Activated naive CD4-positive, alpha-beta T cell treated with anti-CD3 and anti-CD28 coated beads for 36 hours (primary cell): Measurements from ENCODE around the gene ADAP1. TPM values are rescaled to one million over a fixed set of nuclear protein-coding genes. Genes with fewer than 3 reads are reported as not detected.
A peak's percentile ranks its signal among the peaks of the same experiment; 100 is the strongest.

Experiments used
- CTCF ChIA-PET: fragments of 350-600 bp; sonication (Branson Sonifier 250); formaldehyde crosslinking; loops from one replicate; lab custom pipeline; 2021; ENCODE audit warnings: antibody characterized with exemption; lab: Charles Lee
- DNase-seq: peaks from one replicate; pipeline ENCODE4 v3.0.0-alpha.2; 2020
- H3K27ac Mint-ChIP-seq: one replicate; pipeline ENCODE4 v1.8.0; 2021; ENCODE audit warnings: mild to moderate bottlenecking, mixed read lengths
- H3K27me3 Mint-ChIP-seq: one replicate; pipeline ENCODE4 v1.8.0; 2021; ENCODE audit warnings: low read depth, mixed read lengths
- H3K36me3 Mint-ChIP-seq: one replicate; pipeline ENCODE4 v1.8.0; 2021; ENCODE audit warnings: low read depth, mixed read lengths
- H3K4me1 Mint-ChIP-seq: one replicate; pipeline ENCODE4 v1.8.0; 2021; ENCODE audit warnings: low read depth, mixed read lengths
- H3K4me3 Mint-ChIP-seq: one replicate; pipeline ENCODE4 v1.8.0; 2021; ENCODE audit warnings: mild to moderate bottlenecking, moderate library complexity, mixed read lengths
- H3K9me3 Mint-ChIP-seq: one replicate; pipeline ENCODE4 v1.8.0; 2021; ENCODE audit warnings: mixed read lengths
- intact Hi-C: fragments of 100-400 bp; cut with micrococcal nuclease; formaldehyde crosslinking; loops from one replicate; pipeline ENCODE4 v1.15.1; 2023
- total RNA-seq, 2 experiments: library from RNA; stranded (reverse); gene quantifications; one replicate each; pipeline ENCODE4 v1.2.3, GENCODE V29; 2021

The ADAP1 gene
- total RNA-seq, 2 experiments from 2014 or later = 8.0 to 9.9 TPM

- intact Hi-C loops = no loop called here
- Mint-ChIP-seq H3K27ac (no peak overlapping the region), H3K4me1 (peaks cover 3% of the 10 kb centered on the region), H3K9me3 (no peaks in the 10 kb centered on the region), H3K27me3 (no peaks in the 10 kb centered on the region), H3K36me3 (peaks cover 2% of the 10 kb centered on the region), H3K4me3 (no peak overlapping the region)
- CTCF ChIA-PET = interaction anchor here (0.6 to 6.1 kb wide), 12 partner anchors 12 to 181 kb away, joined by 3 to 157 read pairs (median 14); partner anchors contain the start of genes COX19, GPER1 and GPR146
- DNase-seq = no peak
Measured at GRCh38 chr7:994592-995308, 40.3 kb upstream of the ADAP1 start.

GRCh38 chr7:992709-993607 is 38.5 kb upstream of the ADAP1 start:
- DNase-seq = peak; percentile 97
- Mint-ChIP-seq H3K9me3 (no peaks in the 10 kb centered on the region), H3K27ac (no peak overlapping the region), H3K36me3 (peaks cover 2% of the 10 kb centered on the region), H3K27me3 (no peaks in the 10 kb centered on the region), H3K4me3 (no peak overlapping the region), H3K4me1 (peaks cover 3% of the 10 kb centered on the region)
- CTCF ChIA-PET = interaction anchor here (0.6 to 6.1 kb wide), 39 partner anchors 8 to 234 kb away, joined by 3 to 157 read pairs (median 4); partner anchors contain the start of genes COX19, CYP2W1, GPER1 and GPR146
- intact Hi-C loops = loop anchor here (1.0 kb wide), 3 partner anchors 72 to 183 kb away; no protein-coding TSS in a partner anchor

- CTCF ChIA-PET = interaction anchor here (0.5 to 6.1 kb wide), 24 partner anchors 10 to 235 kb away, joined by 3 to 157 read pairs (median 8); partner anchors contain the start of genes COX19, CYP2W1, GPER1 and GPR146
- Mint-ChIP-seq H3K9me3 (no peaks in the 10 kb centered on the region), H3K36me3 (no peaks in the 10 kb centered on the region), H3K27ac (no peak overlapping the region), H3K4me1 (peaks cover 3% of the 10 kb centered on the region), H3K4me3 (no peak overlapping the region), H3K27me3 (no peaks in the 10 kb centered on the region)
- no peak for DNase-seq
- intact Hi-C loops = no loop called here
Measured at GRCh38 chr7:991729-992656, 37.5 kb upstream of the ADAP1 start.

DNA sequence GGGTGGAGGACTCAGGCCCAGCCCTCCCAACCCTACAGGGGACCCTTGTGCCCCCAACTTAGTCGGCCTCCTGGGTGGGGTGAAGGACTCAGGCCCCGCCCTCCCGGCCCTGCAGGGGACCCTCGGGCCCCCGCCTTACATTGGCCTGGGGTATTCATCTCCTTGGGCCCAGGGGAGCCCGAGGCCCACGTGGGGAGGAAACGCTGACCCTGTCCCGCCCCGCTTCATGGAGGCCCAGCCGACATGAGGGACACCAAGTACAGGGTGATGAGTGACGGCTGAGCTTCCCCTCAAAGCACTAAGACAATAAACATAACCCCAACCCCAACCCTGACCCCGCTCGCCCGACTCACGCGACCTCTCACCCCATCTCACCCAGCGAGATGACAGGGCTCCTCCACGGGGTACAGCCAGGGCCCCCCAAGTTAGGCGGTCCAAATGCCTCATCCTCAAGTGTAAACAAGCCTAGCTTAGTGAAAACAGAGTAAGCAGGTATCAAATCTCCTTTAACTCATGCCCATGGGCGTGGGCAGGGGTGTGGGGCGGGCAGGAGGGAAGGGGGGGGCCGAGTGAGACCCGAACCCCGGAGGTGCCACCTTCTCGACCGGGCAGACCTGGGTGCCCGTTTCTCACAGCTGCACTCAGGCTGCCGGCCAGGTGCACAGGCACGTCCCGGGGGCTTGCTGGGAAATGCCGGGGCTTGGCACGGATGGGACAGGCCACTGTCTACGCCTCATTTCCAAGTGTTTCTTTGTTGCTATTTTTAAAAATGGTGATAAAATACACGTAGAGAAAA is 36.7 kb upstream of the ADAP1 start:
- intact Hi-C loops = no loop called here
- DNase-seq = no peak
- CTCF ChIA-PET = interaction anchor here (1.0 to 4.3 kb wide), 2 partner anchors 74 to 96 kb away, joined by 4 to 34 read pairs; partner anchors contain the start of gene GPER1
- Mint-ChIP-seq H3K36me3 (no peaks in the 10 kb centered on the region), H3K4me1 (peaks cover 3% of the 10 kb centered on the region), H3K9me3 (no peaks in the 10 kb centered on the region), H3K27ac (no peak overlapping the region), H3K27me3 (peaks cover 5% of the 10 kb centered on the region), H3K4me3 (no peak overlapping the region)

GRCh38 chr7:990352-990932 is 36.0 kb upstream of the ADAP1 start:
- H3K4me3 Mint-ChIP-seq = no peak overlapping the region
- peaks cover 8% of the 10 kb centered on the region for H3K27me3 Mint-ChIP-seq
- intact Hi-C loops = no loop called here
- DNase-seq = no peak
- no peaks in the 10 kb centered on the region for H3K9me3 Mint-ChIP-seq
- H3K27ac Mint-ChIP-seq = no peak overlapping the region
- no peaks in the 10 kb centered on the region for H3K36me3 Mint-ChIP-seq
- H3K4me1 Mint-ChIP-seq = peaks cover 3% of the 10 kb centered on the region
- CTCF ChIA-PET = interaction anchor here (0.5 to 1.0 kb wide), 2 partner anchors 40 to 75 kb away, joined by 4 read pairs; no protein-coding TSS in a partner anchor

DNA sequence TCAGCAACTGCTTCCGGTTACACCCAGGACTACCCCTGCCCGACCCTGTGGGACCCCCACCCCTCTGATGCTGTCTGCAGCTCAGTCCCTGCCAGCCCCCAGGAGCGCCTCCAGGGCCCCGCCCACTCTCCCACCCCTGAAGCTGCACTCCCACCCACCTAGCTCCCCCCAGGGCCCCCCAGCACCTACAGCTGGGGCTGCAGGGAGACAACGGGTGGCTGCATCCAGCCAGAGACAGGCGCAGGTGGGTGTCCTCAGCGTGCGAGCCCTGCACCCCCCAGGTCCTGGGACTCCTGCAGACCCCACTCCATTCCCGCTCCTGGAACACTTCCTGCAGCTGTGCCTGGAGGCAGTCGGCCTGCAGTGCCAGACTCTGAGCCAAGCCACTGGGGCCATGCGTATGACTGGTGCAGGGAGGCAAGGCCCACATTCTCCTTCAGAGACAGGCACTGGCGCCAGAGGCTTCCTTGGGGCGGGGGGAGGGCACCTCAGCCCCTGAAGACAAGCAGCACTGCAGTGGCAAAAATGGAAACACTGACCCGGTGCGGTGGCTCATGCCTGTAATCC is 34.6 kb upstream of the ADAP1 start:
- no peak for DNase-seq
- H3K4me3 Mint-ChIP-seq = no peak overlapping the region
- CTCF ChIA-PET = interaction anchor here (0.8 kb wide), 1 partner anchor 76 kb away, joined by 3 read pairs; no protein-coding TSS in a partner anchor
- no peak overlapping the region for H3K27ac Mint-ChIP-seq
- peaks cover 9% of the 10 kb centered on the region for H3K27me3 Mint-ChIP-seq
- no peaks in the 10 kb centered on the region for H3K36me3 Mint-ChIP-seq
- H3K9me3 Mint-ChIP-seq = no peaks in the 10 kb centered on the region
- intact Hi-C loops = no loop called here
- peaks cover 3% of the 10 kb centered on the region for H3K4me1 Mint-ChIP-seq

DNA sequence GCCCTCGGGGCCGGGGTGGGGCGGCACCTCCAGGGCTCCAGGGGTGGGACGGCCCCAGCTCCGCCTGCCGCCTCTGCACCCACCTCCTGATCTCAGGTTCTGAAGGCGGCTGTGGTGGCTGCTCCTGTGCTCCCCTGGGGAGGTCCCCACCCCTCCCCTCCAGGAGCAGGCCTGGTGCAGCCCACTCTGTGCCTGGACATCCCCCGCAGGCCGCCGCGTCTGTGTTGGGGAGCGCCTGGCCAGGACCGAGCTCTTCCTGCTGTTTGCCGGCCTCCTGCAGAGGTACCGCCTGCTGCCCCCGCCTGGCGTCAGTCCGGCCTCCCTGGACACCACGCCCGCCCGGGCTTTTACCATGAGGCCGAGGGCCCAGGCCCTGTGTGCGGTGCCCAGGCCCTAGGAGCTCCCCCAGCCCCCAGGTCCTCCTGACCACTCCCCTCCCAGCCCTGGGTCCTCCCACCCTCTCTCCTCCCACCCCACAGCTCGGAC is 34.0 kb upstream of the ADAP1 start:
- Mint-ChIP-seq H3K4me3 (no peak overlapping the region), H3K4me1 (peaks cover 3% of the 10 kb centered on the region), H3K27ac (no peak overlapping the region), H3K36me3 (no peaks in the 10 kb centered on the region), H3K27me3 (peaks cover 9% of the 10 kb centered on the region), H3K9me3 (no peaks in the 10 kb centered on the region)
- intact Hi-C loops = no loop called here
- CTCF ChIA-PET = no interaction called here
- no peak for DNase-seq

DNA sequence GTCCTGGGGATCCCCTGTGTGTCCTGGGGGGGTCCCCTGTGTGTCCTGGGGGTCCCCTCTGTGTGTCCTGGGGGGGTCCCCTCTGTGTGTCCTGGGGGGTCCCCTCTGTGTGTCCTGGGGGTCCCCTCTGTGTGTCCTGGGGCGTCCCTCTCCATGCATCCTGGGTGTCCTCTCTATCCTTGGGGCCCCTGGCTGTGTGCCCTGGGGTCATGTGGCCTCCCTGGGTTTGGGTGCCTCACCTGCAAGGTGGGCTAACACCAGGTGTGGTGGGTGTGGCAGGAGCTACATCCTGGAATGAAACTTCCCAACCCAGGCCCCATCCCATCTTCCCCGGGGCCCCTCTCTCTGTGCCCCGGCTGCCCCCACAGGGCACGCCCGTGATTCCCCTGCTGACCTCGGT is 33.4 kb upstream of the ADAP1 start:
- no peak for DNase-seq
- Mint-ChIP-seq H3K27ac (no peak overlapping the region), H3K27me3 (peaks cover 9% of the 10 kb centered on the region), H3K4me3 (no peak overlapping the region), H3K4me1 (peaks cover under 1% of the 10 kb centered on the region), H3K9me3 (no peaks in the 10 kb centered on the region), H3K36me3 (no peaks in the 10 kb centered on the region)
- intact Hi-C loops = no loop called here
- CTCF ChIA-PET = interaction anchor here (0.6 kb wide), 1 partner anchor 77 kb away, joined by 3 read pairs; no protein-coding TSS in a partner anchor

GRCh38 chr7:986766-987751 is 32.6 kb upstream of the ADAP1 start:
- Mint-ChIP-seq H3K27ac (no peak overlapping the region), H3K36me3 (no peaks in the 10 kb centered on the region), H3K4me3 (no peak overlapping the region), H3K9me3 (no peaks in the 10 kb centered on the region), H3K27me3 (peaks cover 9% of the 10 kb centered on the region), H3K4me1 (no peaks in the 10 kb centered on the region)
- CTCF ChIA-PET = interaction anchor here (0.6 kb wide), 1 partner anchor 78 kb away, joined by 3 read pairs; no protein-coding TSS in a partner anchor
- intact Hi-C loops = no loop called here
- no peak for DNase-seq
